ENCODE measurements around the gene SLC37A3.

GRCh38 chr7:140349144-140349771, 49.1 kb downstream of the SLC37A3 start:
- no peak for TF ChIP-seq CTCF (IDR thresholded peaks at IDR 0.05)
- TF ChIP-seq POLR2AphosphoS5 (IDR thresholded peaks at IDR 0.05): no peak
- no peak for TF ChIP-seq POLR2A (IDR thresholded peaks at IDR 0.05)
